GM06990 (cell line): ENCODE data around the gene MEIOSIN.

Experiments used
- DNase-seq: peaks from one replicate; pipeline ENCODE4 v3.0.0-alpha.2; 2011; ENCODE audit not compliant: insufficient read length; ENCODE audit errors: extremely low read depth
- H3K27me3 ChIP-seq: replicated peaks from 2 replicates; pipeline ENCODE4 v1.6.0; 2011; ENCODE audit warnings: low read length; ENCODE audit not compliant: control insufficient read depth, insufficient read depth
- H3K36me3 ChIP-seq: 2 replicates; pipeline ENCODE4 v1.5.1; 2011; ENCODE audit warnings: low read length; ENCODE audit not compliant: control insufficient read depth, insufficient read depth
- H3K4me3 ChIP-seq: replicated peaks from 2 replicates; pipeline ENCODE4 v1.5.1; 2011; ENCODE audit warnings: low read depth, mild to moderate bottlenecking, control low read depth, low read length
- TF ChIP-seq, protein P1 (sequence below): IDR thresholded peaks from 2 replicates; pipeline ENCODE4 v1.5.1; 2011; ENCODE audit warnings: low read length, control low read depth, mild to moderate bottlenecking, inconsistent platforms; ENCODE audit not compliant: insufficient read depth, poor library complexity, severe bottlenecking

Gene MEIOSIN

DNA sequence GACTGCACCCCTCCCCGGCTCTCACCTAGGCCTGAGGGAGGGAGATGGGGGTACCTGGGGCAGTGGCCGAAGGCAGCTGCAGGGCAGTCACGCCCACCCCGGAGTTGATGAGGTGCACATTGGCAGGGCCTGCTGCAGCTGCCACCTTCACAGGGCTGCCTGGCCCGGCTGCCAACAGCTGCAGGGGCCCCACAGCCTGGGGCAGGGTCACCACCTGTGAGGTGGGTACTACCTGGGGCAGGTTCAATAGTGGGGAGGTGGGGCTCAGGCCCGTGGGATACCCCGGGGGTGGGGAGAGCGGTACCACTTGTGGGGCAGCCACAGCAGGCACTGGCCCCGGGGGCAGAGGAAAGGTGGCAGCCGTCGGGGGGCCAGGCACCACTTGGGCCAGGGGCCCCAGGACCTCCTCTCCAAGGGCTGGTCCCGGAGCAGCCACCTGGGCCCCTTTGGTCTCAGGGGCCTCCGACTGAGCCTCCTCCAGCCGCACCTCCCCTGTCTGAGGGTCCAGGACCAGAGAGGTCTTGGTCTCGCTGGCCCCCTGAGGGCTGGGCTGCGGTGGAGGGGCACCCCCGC is 33.1 kb downstream of the MEIOSIN start:
- TF ChIP-seq, protein P1, sequence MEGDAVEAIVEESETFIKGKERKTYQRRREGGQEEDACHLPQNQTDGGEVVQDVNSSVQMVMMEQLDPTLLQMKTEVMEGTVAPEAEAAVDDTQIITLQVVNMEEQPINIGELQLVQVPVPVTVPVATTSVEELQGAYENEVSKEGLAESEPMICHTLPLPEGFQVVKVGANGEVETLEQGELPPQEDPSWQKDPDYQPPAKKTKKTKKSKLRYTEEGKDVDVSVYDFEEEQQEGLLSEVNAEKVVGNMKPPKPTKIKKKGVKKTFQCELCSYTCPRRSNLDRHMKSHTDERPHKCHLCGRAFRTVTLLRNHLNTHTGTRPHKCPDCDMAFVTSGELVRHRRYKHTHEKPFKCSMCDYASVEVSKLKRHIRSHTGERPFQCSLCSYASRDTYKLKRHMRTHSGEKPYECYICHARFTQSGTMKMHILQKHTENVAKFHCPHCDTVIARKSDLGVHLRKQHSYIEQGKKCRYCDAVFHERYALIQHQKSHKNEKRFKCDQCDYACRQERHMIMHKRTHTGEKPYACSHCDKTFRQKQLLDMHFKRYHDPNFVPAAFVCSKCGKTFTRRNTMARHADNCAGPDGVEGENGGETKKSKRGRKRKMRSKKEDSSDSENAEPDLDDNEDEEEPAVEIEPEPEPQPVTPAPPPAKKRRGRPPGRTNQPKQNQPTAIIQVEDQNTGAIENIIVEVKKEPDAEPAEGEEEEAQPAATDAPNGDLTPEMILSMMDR = no peak
- Histone ChIP-seq H3K36me3 (peaks cover 1% of the 10 kb centered on the region), H3K4me3 (no peak overlapping the region), H3K27me3 (no peaks in the 10 kb centered on the region)
- no peak for DNase-seq

GRCh38 chr19:45766869-45767346 is 33.7 kb downstream of the MEIOSIN start:
- H3K36me3 ChIP-seq = peaks cover 2% of the 10 kb centered on the region
- H3K4me3 ChIP-seq = peak overlapping the region; percentile 92
- TF ChIP-seq, protein P1 = no peak
- H3K27me3 ChIP-seq = no peaks in the 10 kb centered on the region
- DNase-seq = no peak

DNA sequence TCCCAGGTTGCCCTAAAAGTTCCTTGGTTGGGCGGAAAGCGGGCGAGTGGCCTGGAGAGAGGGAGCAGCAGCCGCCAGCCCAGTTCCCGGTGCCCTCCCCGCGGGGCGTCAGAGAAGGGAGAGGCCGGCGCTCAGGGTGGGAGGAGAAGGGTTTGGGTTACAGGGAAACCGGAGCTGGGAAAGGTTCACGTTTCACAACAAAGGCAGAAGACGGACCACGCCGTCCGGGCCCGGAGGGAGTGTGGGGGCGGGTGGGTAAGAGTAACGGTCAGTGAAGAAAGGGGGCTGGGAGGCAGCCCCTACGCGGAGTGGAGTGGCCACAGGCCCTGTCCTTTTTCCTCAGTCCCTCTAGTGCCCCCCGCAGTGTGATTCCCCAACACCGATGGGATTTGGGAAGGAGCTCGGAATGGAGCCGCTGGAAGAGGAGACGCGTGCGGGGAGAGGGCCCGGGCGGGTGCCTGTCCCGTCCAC is 34.2 kb downstream of the MEIOSIN start:
- TF ChIP-seq, protein P1 = no peak
- Histone ChIP-seq H3K36me3 (peaks cover 2% of the 10 kb centered on the region), H3K4me3 (peak overlapping the region; percentile 92), H3K27me3 (no peaks in the 10 kb centered on the region)
- DNase-seq = no peak

GRCh38 chr19:45767881-45768654 is 34.8 kb downstream of the MEIOSIN start:
- Histone ChIP-seq H3K27me3 (no peaks in the 10 kb centered on the region), H3K36me3 (peaks cover 2% of the 10 kb centered on the region), H3K4me3 (peak overlapping the region; percentile 92)
- TF ChIP-seq, protein P1 = no peak
- peak; percentile 77 for DNase-seq

GRCh38 chr19:45768655-45768983 is 35.4 kb downstream of the MEIOSIN start:
- TF ChIP-seq, protein P1 = no peak
- H3K27me3 ChIP-seq = no peaks in the 10 kb centered on the region
- DNase-seq = no peak
- peaks cover 2% of the 10 kb centered on the region for H3K36me3 ChIP-seq
- H3K4me3 ChIP-seq = peak overlapping the region; percentile 92
